Measurements from ENCODE around the gene STAU1.
"Not testable (repeated sequence)": the region's sequence is repeated elsewhere in the genome, so short reads cannot be mapped to it uniquely, and the experiment has no call there.

Gene STAU1

GRCh38 chr20:49096203-49096730 is 91.9 kb downstream of the STAU1 start:
- Mint-ChIP-seq H3K27ac (no peak overlapping the region), H3K4me1 (ENCODE audit: low read depth in 2 of 2) (peaks cover 2 to 10% of the 10 kb centered on the region in 2 donors), H3K27me3 (no peaks in the 10 kb centered on the region), H3K36me3 (ENCODE audit: insufficient read depth) (peaks cover 66% of the 10 kb centered on the region), H3K4me3 (no peak overlapping the region), H3K9me3 (no peaks in the 10 kb centered on the region)
- DNase-seq (no peak), ATAC-seq (replicated peaks) (no peak)

GRCh38 chr20:49091762-49092161 is 96.4 kb downstream of the STAU1 start:
- no peaks in the 10 kb centered on the region for H3K9me3 Mint-ChIP-seq
- ATAC-seq (replicated peaks): no peak
- peaks cover 91% of the 10 kb centered on the region for H3K36me3 Mint-ChIP-seq (ENCODE audit: insufficient read depth)
- no peaks in the 10 kb centered on the region for H3K27me3 Mint-ChIP-seq
- no peaks in the 10 kb centered on the region for H3K4me1 Mint-ChIP-seq (ENCODE audit: low read depth in 2 of 2)
- no peak for DNase-seq
- H3K27ac Mint-ChIP-seq: peak overlapping the region in 1 of 2 donors; percentile 51
- no peak overlapping the region for H3K4me3 Mint-ChIP-seq

DNA sequence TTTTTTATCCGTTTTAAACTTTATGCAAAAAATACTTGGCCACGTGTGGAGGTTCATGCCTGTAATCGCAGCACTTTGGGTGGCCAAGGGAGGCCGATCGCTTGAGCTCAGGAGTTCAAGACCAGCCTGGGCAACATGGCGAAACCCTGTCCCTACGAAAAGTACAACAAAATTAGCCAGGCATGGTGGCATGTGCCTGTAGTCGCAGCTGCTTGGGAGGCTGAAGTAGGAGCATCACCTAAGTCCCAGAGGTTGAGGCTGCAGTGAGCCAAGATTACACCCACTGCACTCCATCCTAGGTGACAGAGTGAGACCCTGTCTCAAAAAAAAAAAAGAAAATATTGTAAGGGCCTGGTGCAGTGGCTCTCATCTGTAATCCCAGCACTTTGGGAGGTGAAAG is 97.0 kb downstream of the STAU1 start:
- peak overlapping the region; percentile 8 to 51 for H3K27ac Mint-ChIP-seq
- no peaks in the 10 kb centered on the region for H3K9me3 Mint-ChIP-seq
- no peak for ATAC-seq (replicated peaks)
- no peaks in the 10 kb centered on the region for H3K4me1 Mint-ChIP-seq (ENCODE audit: low read depth in 2 of 2)
- no peaks in the 10 kb centered on the region for H3K27me3 Mint-ChIP-seq
- no peak for DNase-seq
- peaks cover 92% of the 10 kb centered on the region for H3K36me3 Mint-ChIP-seq (ENCODE audit: insufficient read depth)
- no peak overlapping the region for H3K4me3 Mint-ChIP-seq

GRCh38 chr20:49082295-49082694 is 105.8 kb downstream of the STAU1 start:
- not testable (repeated sequence) for H3K4me1 Mint-ChIP-seq (ENCODE audit: low read depth in 2 of 2); H3K4me3 Mint-ChIP-seq; DNase-seq; H3K9me3 Mint-ChIP-seq; H3K27ac Mint-ChIP-seq; ATAC-seq (replicated peaks); H3K27me3 Mint-ChIP-seq
- H3K36me3 Mint-ChIP-seq (ENCODE audit: insufficient read depth): peaks cover 98% of the 10 kb centered on the region

DNA sequence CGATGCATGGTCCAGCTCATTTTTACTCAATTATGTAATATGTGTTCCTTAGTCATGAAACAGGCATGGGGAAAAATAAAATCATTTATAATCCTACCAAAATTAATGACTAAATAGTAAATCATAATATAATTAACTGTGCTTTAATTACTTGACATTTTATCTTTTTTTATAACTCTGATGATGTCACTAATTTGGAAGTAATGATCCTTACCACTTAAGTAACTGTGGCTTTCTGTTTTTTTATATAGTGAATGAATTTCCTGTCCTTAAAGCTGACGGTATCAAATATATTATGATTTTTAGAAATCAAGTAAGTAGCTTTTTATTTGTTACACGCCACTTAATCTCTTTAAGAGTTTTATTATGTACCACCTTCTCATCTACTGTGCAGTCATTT is 109.8 kb downstream of the STAU1 start:
- Mint-ChIP-seq H3K4me1 (ENCODE audit: low read depth in 2 of 2) (peaks cover 0 to 2% of the 10 kb centered on the region in 2 donors), H3K36me3 (ENCODE audit: insufficient read depth) (peaks cover 100% of the 10 kb centered on the region), H3K27me3 (no peaks in the 10 kb centered on the region), H3K4me3 (no peak overlapping the region), H3K27ac (no peak overlapping the region), H3K9me3 (no peaks in the 10 kb centered on the region)
- ATAC-seq (replicated peaks): no peak
- no peak for DNase-seq

- no peak overlapping the region for H3K4me3 Mint-ChIP-seq
- peaks cover 99% of the 10 kb centered on the region for H3K36me3 Mint-ChIP-seq (ENCODE audit: insufficient read depth)
- peaks cover 0 to 2% of the 10 kb centered on the region in 2 donors for H3K4me1 Mint-ChIP-seq (ENCODE audit: low read depth in 2 of 2)
- DNase-seq: no peak
- no peaks in the 10 kb centered on the region for H3K27me3 Mint-ChIP-seq
- H3K9me3 Mint-ChIP-seq: no peaks in the 10 kb centered on the region
- no peak for ATAC-seq (replicated peaks)
- H3K27ac Mint-ChIP-seq: peak overlapping the region; percentile 20 to 32
These were observed 113.6 kb downstream of the STAU1 start for GRCh38 chr20:49074521-49074920.
